NCI-H82 treated with DMSO at 0.1 percent for 48 hours (cell line): ENCODE results near the gene C1QTNF6.

Experiments used
- DNase-seq: peaks from one replicate; lab custom pipeline; 2025; ENCODE audit not compliant: unreplicated experiment; lab: John Stamatoyannopoulos, UW

C1QTNF6 gene

GRCh38 chr22:37224757-37225420 is 36.8 kb upstream of the C1QTNF6 start:
- DNase-seq: no peak

- DNase-seq: no peak
Observed at GRCh38 chr22:37223965-37224551, 36.0 kb upstream of the C1QTNF6 start.

- DNase-seq: no peak
Observed at GRCh38 chr22:37222440-37222971, 34.5 kb upstream of the C1QTNF6 start.

GRCh38 chr22:37221424-37222333 is 33.6 kb upstream of the C1QTNF6 start:
- no peak for DNase-seq

GRCh38 chr22:37220543-37220981 is 32.5 kb upstream of the C1QTNF6 start:
- no peak for DNase-seq

GRCh38 chr22:37219533-37219932 is 31.5 kb upstream of the C1QTNF6 start:
- no peak for DNase-seq

- no peak for DNase-seq
Observed at GRCh38 chr22:37218771-37219411, 30.8 kb upstream of the C1QTNF6 start.

GRCh38 chr22:37218399-37218770 is 30.3 kb upstream of the C1QTNF6 start:
- no peak for DNase-seq

GRCh38 chr22:37215890-37216289 is 27.8 kb upstream of the C1QTNF6 start:
- DNase-seq: no peak

- no peak for DNase-seq
Observed at GRCh38 chr22:37214731-37215030, 26.6 kb upstream of the C1QTNF6 start.

- no peak for DNase-seq
Observed at GRCh38 chr22:37213941-37214730, 26.1 kb upstream of the C1QTNF6 start.

- no peak for DNase-seq
Observed at GRCh38 chr22:37213218-37213855, 25.3 kb upstream of the C1QTNF6 start.

GRCh38 chr22:37212174-37212906 is 24.3 kb upstream of the C1QTNF6 start, which contains the start of gene SSTR3:
TSS of gene SSTR3 (minus strand) at chr22:37212477. CDS start at chr22:37207803, 4,674 bp downstream.
- no peak for DNase-seq

- no peak for DNase-seq
Observed at GRCh38 chr22:37211866-37212173, 23.8 kb upstream of the C1QTNF6 start.

GRCh38 chr22:37211075-37211865 is 23.2 kb upstream of the C1QTNF6 start:
- DNase-seq: no peak

- no peak for DNase-seq
Observed at GRCh38 chr22:37210041-37210803, 22.2 kb upstream of the C1QTNF6 start.

GRCh38 chr22:37209140-37209845 is 21.2 kb upstream of the C1QTNF6 start:
- no peak for DNase-seq
